Tibial artery (tissue), 4 donors: ENCODE measurements around the gene CD4.

ENCODE experiments used
- DNase-seq, 2 donors: peaks; one replicate each; pipeline ENCODE4 v3.0.0-alpha.2; 2019
- H3K27ac ChIP-seq, 2 donors: fragments of 200-600 bp; sonication (generic) in 1 of 2; 1 replicate in 1 of 2; 2 replicates in 1 of 2; pipeline ENCODE4 v1.5.1; 2018 to 2019; ENCODE audit warnings: mild to moderate bottlenecking in 1 of 2
- H3K27me3 ChIP-seq, 2 donors: fragments of 200-600 bp; sonication (generic) in 1 of 2; one replicate each; pipeline versions ENCODE4 v1.5.1 to v1.6.0; 2016 to 2019
- H3K36me3 ChIP-seq, 3 donors: fragments of 200-600 bp; sonication (generic) in 2 of 3; one replicate each; pipeline ENCODE4 v1.5.1; 2016 to 2019; ENCODE audit warnings: mild to moderate bottlenecking in 2 of 3
- H3K4me1 ChIP-seq, 4 donors: fragments of 200-600 bp; sonication (generic) in 2 of 4; 1 replicate in 3 of 4; 2 replicates in 1 of 4; pipeline ENCODE4 v1.5.1; 2016 to 2019
- H3K4me3 ChIP-seq, 2 donors: fragments of 200-600 bp; sonication (generic) in 1 of 2; 1 replicate in 1 of 2; 2 replicates in 1 of 2; pipeline ENCODE4 v1.5.1; 2018 to 2019; ENCODE audit warnings: mild to moderate bottlenecking in 2 of 2
- H3K9me3 ChIP-seq, 3 donors: fragments of 200-600 bp; sonication (generic) in 1 of 3; one replicate each; pipeline ENCODE4 v1.5.1; 2016 to 2019
- intact Hi-C: fragments of 100-400 bp; cut with DNase I; formaldehyde crosslinking; loops from one replicate; pipeline ENCODE4 v1.15.0; 2023; ENCODE audit warnings: low total_unique reads
- TF ChIP-seq, protein P1 (sequence below), 2 experiments: fragments of 200-600 bp in 1 of 2; fragments of 450-650 bp in 1 of 2; IDR thresholded peaks; one replicate each; pipeline ENCODE4 v1.5.1; 2017 to 2019; ENCODE audit warnings: antibody characterized with exemption in 2 of 2, mild to moderate bottlenecking in 1 of 2, moderate library complexity in 1 of 2

CD4 gene

GRCh38 chr12:6829536-6830220 lies 40.4 kb downstream of the CD4 start:
- Histone ChIP-seq H3K36me3 (peaks cover 0 to 47% (median 15%) of the 10 kb centered on the region in 3 donors), H3K4me1 (peaks cover 0 to 40% (median 32%) of the 10 kb centered on the region in 4 donors), H3K9me3 (no peaks in the 10 kb centered on the region), H3K27me3 (peaks cover 0 to 4% of the 10 kb centered on the region in 2 donors), H3K27ac (peak overlapping the region; percentile 87 to 91), H3K4me3 (peak overlapping the region; percentile 64 to 89)
- DNase-seq = no peak
- intact Hi-C loops = loop anchor here (5.0 kb wide), 1 partner anchor 77 kb away; the partner anchor contains the start of gene MLF2
- TF ChIP-seq, protein P1, sequence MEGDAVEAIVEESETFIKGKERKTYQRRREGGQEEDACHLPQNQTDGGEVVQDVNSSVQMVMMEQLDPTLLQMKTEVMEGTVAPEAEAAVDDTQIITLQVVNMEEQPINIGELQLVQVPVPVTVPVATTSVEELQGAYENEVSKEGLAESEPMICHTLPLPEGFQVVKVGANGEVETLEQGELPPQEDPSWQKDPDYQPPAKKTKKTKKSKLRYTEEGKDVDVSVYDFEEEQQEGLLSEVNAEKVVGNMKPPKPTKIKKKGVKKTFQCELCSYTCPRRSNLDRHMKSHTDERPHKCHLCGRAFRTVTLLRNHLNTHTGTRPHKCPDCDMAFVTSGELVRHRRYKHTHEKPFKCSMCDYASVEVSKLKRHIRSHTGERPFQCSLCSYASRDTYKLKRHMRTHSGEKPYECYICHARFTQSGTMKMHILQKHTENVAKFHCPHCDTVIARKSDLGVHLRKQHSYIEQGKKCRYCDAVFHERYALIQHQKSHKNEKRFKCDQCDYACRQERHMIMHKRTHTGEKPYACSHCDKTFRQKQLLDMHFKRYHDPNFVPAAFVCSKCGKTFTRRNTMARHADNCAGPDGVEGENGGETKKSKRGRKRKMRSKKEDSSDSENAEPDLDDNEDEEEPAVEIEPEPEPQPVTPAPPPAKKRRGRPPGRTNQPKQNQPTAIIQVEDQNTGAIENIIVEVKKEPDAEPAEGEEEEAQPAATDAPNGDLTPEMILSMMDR (IDR thresholded peaks at IDR 0.05) = no peak

DNA sequence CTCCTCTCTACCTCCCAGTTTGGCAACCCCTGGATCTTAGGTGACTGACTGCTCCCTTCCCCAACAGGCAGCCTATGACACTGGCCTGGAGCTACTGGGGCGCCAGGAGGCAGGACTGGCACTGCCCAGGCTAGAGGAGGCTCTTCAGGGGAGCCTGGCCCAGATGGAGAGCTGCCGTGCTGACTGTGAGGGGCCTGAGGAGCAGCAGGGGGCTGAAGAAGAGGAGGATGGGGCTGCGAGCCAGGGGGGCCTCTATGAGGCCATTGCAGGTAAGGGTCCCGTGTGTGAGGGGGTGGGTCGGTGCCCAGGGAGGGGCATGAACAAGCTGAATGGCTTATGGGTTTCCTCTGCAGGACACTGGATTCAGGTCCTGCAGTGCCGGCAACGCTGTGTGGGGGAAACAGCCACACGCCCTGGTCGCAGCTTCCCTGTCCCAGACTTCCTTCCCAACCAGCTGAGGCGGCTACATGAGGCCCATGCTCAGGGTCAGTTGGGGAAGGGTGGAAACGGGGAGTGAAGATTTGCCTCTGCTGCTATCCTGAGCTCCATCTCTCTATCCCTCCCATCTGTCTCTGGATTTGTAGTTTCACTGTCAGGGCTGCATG lies 41.1 kb downstream of the CD4 start:
- Histone ChIP-seq H3K4me3 (no peak overlapping the region), H3K27ac (peak overlapping the region; percentile 87 to 91), H3K27me3 (no peaks in the 10 kb centered on the region), H3K4me1 (peaks cover 0 to 34% (median 26%) of the 10 kb centered on the region in 4 donors), H3K36me3 (peaks cover 0 to 49% (median 15%) of the 10 kb centered on the region in 3 donors), H3K9me3 (no peaks in the 10 kb centered on the region)
- TF ChIP-seq, protein P1 (IDR thresholded peaks at IDR 0.05) = no peak
- no peak for DNase-seq
- intact Hi-C loops = no loop called here

DNA sequence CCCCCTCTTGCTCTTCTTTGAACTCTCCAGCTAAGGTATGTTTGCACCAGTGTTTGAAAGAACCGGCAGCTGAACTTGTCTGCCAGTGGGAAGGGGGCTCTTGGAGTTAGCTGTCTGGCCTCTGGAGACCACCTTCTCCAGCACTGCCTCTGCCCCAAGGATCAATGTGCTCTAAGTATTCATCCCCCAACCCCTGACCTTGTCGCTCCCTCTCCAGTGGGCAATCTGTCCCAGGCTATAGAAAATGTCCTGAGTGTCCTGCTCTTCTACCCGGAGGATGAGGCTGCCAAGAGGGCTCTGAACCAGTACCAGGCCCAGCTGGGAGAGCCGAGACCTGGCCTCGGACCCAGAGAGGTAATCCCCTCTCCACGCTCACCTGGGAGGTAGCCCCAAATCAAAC lies 41.7 kb downstream of the CD4 start:
- H3K27me3 ChIP-seq = no peaks in the 10 kb centered on the region
- peaks cover 0 to 49% (median 15%) of the 10 kb centered on the region in 3 donors for H3K36me3 ChIP-seq
- no peak for DNase-seq
- no peaks in the 10 kb centered on the region for H3K9me3 ChIP-seq
- intact Hi-C loops = no loop called here
- TF ChIP-seq, protein P1 (IDR thresholded peaks at IDR 0.05) = no peak
- peaks cover 0 to 28% (median 22%) of the 10 kb centered on the region in 4 donors for H3K4me1 ChIP-seq
- no peak overlapping the region for H3K27ac ChIP-seq
- no peak overlapping the region for H3K4me3 ChIP-seq

GRCh38 chr12:6831450-6831995 lies 42.2 kb downstream of the CD4 start:
- Histone ChIP-seq H3K27me3 (no peaks in the 10 kb centered on the region), H3K4me1 (peaks cover 0 to 28% (median 22%) of the 10 kb centered on the region in 4 donors), H3K4me3 (no peak overlapping the region), H3K27ac (no peak overlapping the region), H3K9me3 (no peaks in the 10 kb centered on the region), H3K36me3 (peaks cover 0 to 49% (median 15%) of the 10 kb centered on the region in 3 donors)
- intact Hi-C loops = no loop called here
- no peak for DNase-seq
- TF ChIP-seq, protein P1 (IDR thresholded peaks at IDR 0.05) = no peak

- Histone ChIP-seq H3K27ac (no peak overlapping the region), H3K9me3 (no peaks in the 10 kb centered on the region), H3K4me1 (peaks cover 0 to 25% (median 19%) of the 10 kb centered on the region in 4 donors), H3K4me3 (no peak overlapping the region), H3K27me3 (no peaks in the 10 kb centered on the region), H3K36me3 (peaks cover 4 to 54% (median 19%) of the 10 kb centered on the region in 3 donors)
- intact Hi-C loops = no loop called here
- TF ChIP-seq, protein P1 (IDR thresholded peaks at IDR 0.05) = no peak
- DNase-seq = no peak
Observed at GRCh38 chr12:6832125-6832524, 42.8 kb downstream of the CD4 start.
